ENCODE data around the gene GOLPH3. TPM values are rescaled to one million over a fixed set of nuclear protein-coding genes. Genes with fewer than 3 reads are reported as not detected.

The GOLPH3 gene
- total RNA-seq, 6 experiments from 2014 or later = 86.3 to 97.0 (median 93.8) TPM

GRCh38 chr5:32098890-32099310, 75.2 kb downstream of the GOLPH3 start:
- no peak for TF ChIP-seq CTCF (IDR thresholded peaks at IDR 0.05)
- DNase-seq = no peak
- Mint-ChIP-seq H3K27me3 (ENCODE audit: insufficient read depth) (peaks cover 2% of the 10 kb centered on the region; the same call in 1 of the 2 replicates), H3K4me1 (ENCODE audit: low read depth) (peaks cover 8% of the 10 kb centered on the region), H3K4me3 (no peak overlapping the region), H3K9me3 (no peaks in the 10 kb centered on the region), H3K27ac (no peak overlapping the region), H3K36me3 (ENCODE audit: low read depth) (peaks cover 20% of the 10 kb centered on the region)

GRCh38 chr5:32098291-32098690, 75.8 kb downstream of the GOLPH3 start:
- no peak for DNase-seq
- Mint-ChIP-seq H3K4me3 (no peak overlapping the region), H3K4me1 (ENCODE audit: low read depth) (peaks cover 14% of the 10 kb centered on the region), H3K27ac (no peak overlapping the region), H3K9me3 (no peaks in the 10 kb centered on the region), H3K36me3 (ENCODE audit: low read depth) (peaks cover 14% of the 10 kb centered on the region; the same call in 1 of the 2 replicates), H3K27me3 (ENCODE audit: insufficient read depth) (peaks cover 2% of the 10 kb centered on the region; the same call in 1 of the 2 replicates)
- no peak for TF ChIP-seq CTCF (IDR thresholded peaks at IDR 0.05)

- no peaks in the 10 kb centered on the region for H3K9me3 Mint-ChIP-seq
- peaks cover 19% of the 10 kb centered on the region for H3K4me1 Mint-ChIP-seq (ENCODE audit: low read depth)
- TF ChIP-seq CTCF (IDR thresholded peaks at IDR 0.05) = no peak
- peaks cover 2% of the 10 kb centered on the region; the same call in 1 of the 2 replicates for H3K27me3 Mint-ChIP-seq (ENCODE audit: insufficient read depth)
- no peak overlapping the region for H3K27ac Mint-ChIP-seq
- H3K4me3 Mint-ChIP-seq = no peak overlapping the region
- no peak for DNase-seq
- peaks cover 7% of the 10 kb centered on the region; the same call in 1 of the 2 replicates for H3K36me3 Mint-ChIP-seq (ENCODE audit: low read depth)
These were observed 77.1 kb downstream of the GOLPH3 start for GRCh38 chr5:32096891-32097595.

DNA sequence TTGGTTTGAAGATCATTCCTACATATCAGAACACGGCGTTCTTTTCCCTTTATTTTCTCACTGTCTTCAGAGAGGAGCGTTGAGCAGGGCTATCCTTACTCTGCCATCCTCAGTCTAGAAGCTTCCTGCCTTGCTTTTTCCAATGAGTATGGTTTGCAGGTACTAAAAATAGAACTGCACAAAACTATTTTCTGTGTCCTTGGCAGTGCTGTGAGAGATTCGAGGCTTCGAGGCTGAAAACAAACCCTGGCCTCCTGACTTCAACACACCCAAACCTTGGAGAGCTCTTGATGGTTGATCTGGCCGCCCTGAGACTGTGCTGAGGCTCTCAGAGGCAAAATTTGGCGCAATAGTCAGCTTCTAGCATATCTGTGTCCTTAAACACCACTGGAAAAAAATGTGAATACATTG, 78.9 kb downstream of the GOLPH3 start:
- DNase-seq = no peak
- Mint-ChIP-seq H3K36me3 (ENCODE audit: low read depth) (no peaks in the 10 kb centered on the region; the same call in 1 of the 2 replicates), H3K27me3 (ENCODE audit: insufficient read depth) (peaks cover 2% of the 10 kb centered on the region; the same call in 1 of the 2 replicates), H3K27ac (no peak overlapping the region), H3K4me1 (ENCODE audit: low read depth) (peaks cover 19% of the 10 kb centered on the region), H3K9me3 (no peaks in the 10 kb centered on the region), H3K4me3 (no peak overlapping the region)
- TF ChIP-seq CTCF (IDR thresholded peaks at IDR 0.05) = no peak

DNA sequence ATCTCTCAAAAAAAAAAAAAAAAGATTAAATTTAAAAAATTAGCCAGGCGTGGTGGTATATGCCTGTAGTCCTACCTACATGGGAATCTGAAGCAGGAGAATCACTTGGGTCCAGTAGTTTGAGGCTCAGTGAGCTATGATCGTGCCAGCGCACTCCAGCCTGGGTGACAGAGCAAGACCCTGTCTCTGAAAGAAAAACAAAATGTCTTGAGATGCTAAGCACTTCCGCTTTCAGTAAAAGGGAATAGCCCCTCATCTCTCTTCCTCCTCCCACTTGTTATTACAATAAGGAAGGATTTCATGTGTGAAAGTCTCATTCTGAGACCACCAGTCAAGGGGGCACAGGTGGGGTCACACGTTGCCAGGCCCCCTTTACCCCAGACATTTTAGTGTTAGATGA, 79.4 kb downstream of the GOLPH3 start:
- Mint-ChIP-seq H3K4me3 (no peak overlapping the region), H3K4me1 (ENCODE audit: low read depth) (peaks cover 19% of the 10 kb centered on the region), H3K27me3 (ENCODE audit: insufficient read depth) (peaks cover 2% of the 10 kb centered on the region; the same call in 1 of the 2 replicates), H3K9me3 (no peaks in the 10 kb centered on the region), H3K36me3 (ENCODE audit: low read depth) (no peaks in the 10 kb centered on the region; the same call in 1 of the 2 replicates), H3K27ac (no peak overlapping the region)
- no peak for TF ChIP-seq CTCF (IDR thresholded peaks at IDR 0.05)
- no peak for DNase-seq
